Activated CD8-positive, alpha-beta memory T cell treated with anti-CD3 and anti-CD28 coated beads for 36 hours (primary cell): ENCODE measurements around the gene UTS2R. TPM values are rescaled to one million over a fixed set of nuclear protein-coding genes. Genes with fewer than 3 reads are reported as not detected.
"Not testable (repeated sequence)": the region's sequence is repeated elsewhere in the genome, so short reads cannot be mapped to it uniquely, and the experiment has no call there.

Experiments
- CTCF ChIA-PET: fragments of 350-600 bp; sonication (Branson Sonifier 250); formaldehyde crosslinking; loops from one replicate; lab custom pipeline; 2021; ENCODE audit warnings: antibody characterized with exemption; lab: Charles Lee
- POLR2A ChIA-PET: fragments of 350-600 bp; sonication (Branson Sonifier 250); formaldehyde crosslinking; loops from one replicate; lab custom pipeline; 2021; ENCODE audit warnings: antibody characterized with exemption; lab: Charles Lee
- total RNA-seq, 2 experiments: library from RNA; stranded (reverse); gene quantifications; one replicate each; pipeline ENCODE4 v1.2.3, GENCODE V29; 2021

Gene UTS2R
- total RNA-seq, 2 experiments from 2014 or later: not detected

GRCh38 chr17:82349287-82349701 is 22.3 kb upstream of the UTS2R start:
- ChIA-PET POLR2A (no interaction called here), CTCF (no interaction called here)

DNA sequence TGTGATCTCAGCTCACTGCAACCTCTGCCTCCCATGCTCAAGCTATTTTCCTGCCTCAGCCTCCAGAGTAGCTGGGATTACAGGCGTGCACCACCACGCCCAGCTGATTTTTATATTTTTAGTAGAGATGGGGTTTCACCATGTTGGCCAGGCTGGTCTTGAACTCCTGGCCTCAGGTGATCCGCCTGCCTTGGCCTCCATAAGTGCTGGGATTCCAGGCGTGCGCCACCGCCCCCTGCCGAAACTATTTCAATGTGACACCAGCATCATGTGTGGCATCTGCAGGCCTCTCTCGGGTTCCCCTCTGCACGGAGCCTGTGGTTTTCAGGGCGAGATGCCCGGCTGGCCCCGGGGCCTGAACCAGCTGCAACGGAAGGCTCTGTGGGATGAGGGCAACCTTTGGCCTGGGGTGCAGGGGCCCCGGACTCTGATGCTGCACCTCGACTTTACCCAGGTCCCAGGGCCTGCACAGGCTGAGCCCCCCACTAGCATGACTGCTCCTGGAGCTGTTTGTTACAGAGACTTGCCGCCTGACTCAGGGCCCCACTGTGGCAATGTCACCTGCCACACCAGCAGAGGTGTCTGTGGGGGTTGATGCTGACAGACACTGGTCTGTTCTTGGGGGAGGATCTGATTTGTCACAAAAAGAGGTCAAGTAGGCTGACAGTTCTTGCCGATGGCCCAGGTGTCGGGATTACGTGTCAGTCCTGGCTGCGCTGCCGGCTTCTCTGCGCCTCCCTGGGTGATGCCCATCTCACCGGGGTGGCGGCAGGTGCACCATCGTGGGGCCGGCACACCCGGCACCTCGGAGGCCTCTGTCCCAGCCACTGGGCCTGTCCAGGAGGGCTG is 21.2 kb upstream of the UTS2R start:
- CTCF ChIA-PET: interaction anchor here (1.0 to 1.5 kb wide), 8 partner anchors 42 to 203 kb away, joined by 3 to 8 read pairs (median 4); partner anchors contain the start of gene CSNK1D
- POLR2A ChIA-PET: no interaction called here

DNA sequence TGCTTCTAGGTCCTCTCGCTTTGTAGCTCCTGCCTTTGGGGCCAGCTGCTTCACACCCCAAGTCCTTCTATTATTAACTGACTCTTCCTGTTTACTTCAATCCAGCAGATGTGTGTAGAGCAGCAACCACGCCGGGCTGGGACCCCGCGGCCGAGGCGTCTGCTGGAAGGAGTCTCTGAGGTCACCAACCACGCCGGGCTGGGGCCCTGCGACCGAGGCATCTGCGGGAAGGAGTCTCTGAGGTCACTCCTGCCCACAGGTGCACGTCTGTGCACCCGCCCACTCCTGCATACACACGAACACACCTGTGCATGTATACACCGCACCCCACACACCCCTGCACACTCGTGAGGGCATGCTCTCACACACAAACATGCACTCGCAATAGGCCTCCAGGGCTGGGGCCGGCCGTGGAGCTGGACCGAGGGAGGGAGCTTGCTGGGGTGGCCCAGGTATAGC is 20.3 kb upstream of the UTS2R start:
- ChIA-PET CTCF (interaction anchor here (0.9 to 1.5 kb wide), 8 partner anchors 41 to 202 kb away, joined by 3 to 8 read pairs (median 4); partner anchors contain the start of gene CSNK1D), POLR2A (no interaction called here)

DNA sequence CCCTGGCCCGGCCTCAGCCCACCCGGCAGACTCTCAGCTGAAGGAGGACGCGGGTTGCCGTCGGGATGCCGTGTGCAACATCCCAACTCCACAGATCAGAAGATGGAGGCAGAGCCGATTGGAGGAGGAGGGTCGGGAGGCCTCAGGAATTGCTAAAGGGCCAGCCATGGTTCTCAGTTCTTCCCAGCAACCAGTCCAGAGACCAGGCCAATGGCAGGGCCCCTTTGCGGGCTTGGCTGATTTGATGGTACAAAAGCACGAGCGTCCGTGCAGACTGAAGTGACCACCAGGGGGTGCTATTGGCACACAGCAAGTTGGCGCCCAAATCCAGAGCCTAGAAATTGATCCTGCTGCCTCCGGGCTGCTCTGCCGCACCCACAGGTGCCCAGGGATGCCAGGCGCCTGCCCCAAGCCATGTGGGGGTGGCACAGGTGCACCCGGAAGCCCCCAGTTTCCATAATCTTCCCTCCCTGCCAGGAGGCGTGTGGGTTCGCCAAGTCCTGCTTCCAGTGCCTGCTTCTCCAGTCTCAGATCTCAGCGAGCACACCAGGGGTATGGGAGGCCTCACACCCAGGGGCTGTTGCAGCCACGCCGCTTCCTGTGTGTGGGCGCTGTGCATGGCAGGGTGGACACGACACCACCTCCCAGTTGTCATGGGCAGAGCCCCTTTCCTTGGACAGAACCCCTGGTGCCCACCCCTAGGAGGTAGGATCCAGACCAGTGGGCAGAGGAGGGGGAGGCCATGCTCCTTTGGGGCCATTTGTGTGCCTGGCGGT is 19.7 kb upstream of the UTS2R start:
- ChIA-PET CTCF (interaction anchor here (0.6 to 1.5 kb wide), 14 partner anchors 14 to 712 kb away, joined by 3 to 8 read pairs (median 4); partner anchors contain the start of gene UTS2R), POLR2A (interaction anchor here (0.7 kb wide), 1 partner anchor 39 kb away, joined by 5 read pairs; no protein-coding TSS in a partner anchor)

GRCh38 chr17:82353484-82353883 is 18.1 kb upstream of the UTS2R start:
- POLR2A ChIA-PET: no interaction called here
- CTCF ChIA-PET: no interaction called here

DNA sequence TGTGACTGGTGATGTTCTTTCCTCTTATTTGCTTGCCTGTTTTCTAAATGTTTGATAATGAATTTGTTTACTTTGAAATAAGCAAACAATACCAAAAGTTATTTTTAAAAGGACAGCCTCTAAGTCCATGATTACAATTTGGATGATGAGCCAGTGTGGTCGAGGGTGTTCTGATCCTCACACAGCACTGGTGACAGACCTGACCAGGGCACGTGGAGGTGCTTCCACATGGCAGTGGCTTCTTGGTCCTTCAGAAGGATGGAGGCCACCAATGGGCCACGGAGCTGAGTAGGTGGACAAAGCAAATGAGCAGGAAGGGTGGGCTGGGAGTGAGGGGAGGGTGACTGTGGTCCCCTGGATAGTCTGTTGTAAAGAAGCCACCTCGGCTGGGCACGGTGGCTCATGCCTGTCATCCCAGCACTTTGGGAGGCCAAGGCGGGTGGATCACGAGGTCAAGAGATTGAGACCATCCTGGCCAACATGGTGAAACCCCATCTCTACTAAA is 16.7 kb upstream of the UTS2R start:
- ChIA-PET POLR2A (no interaction called here), CTCF (interaction anchor here (0.7 kb wide), 1 partner anchor 22 kb away, joined by 3 read pairs; no protein-coding TSS in a partner anchor)

DNA sequence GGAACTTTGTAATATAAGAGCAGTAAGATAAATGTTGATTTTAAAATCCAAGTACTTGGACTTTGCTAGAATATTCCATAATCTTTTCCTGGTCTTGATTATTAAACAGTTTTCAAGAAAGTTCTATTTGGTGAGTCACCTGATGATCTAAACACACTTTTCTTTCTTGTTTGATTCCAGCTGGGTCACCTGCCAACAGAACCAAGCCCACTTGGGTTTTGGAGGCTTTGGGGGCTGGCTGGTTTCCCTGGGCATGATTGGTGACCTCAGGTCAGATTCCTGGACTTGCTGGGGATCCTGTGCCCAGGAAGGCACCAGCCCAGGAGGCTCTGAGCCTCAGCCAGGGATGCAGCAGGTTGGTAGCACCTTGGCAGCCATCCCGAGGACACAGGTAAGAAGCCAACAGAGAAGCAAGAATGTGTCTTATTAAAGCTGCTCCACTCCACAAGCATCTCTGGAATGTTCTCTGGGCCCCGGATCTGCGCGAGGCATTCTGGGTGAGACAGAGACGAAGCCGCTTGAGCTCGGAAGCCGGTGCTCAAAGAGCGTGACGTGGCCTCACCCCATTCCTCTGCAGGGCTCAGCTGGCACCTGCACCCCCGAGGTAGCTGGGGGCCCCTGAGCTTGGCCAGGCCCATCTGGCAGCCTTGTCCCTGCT is 15.7 kb upstream of the UTS2R start:
- CTCF ChIA-PET: interaction anchor here (0.7 kb wide), 1 partner anchor 23 kb away, joined by 3 read pairs; no protein-coding TSS in a partner anchor
- POLR2A ChIA-PET: no interaction called here

- ChIA-PET POLR2A (interaction anchor here (0.7 kb wide), 1 partner anchor 116 kb away, joined by 3 read pairs; no protein-coding TSS in a partner anchor), CTCF (interaction anchor here (1.1 to 1.4 kb wide), 3 partner anchors 22 to 62 kb away, joined by 3 to 4 read pairs (median 4); no protein-coding TSS in a partner anchor)
Measured at GRCh38 chr17:82356845-82357355, 14.7 kb upstream of the UTS2R start.

DNA sequence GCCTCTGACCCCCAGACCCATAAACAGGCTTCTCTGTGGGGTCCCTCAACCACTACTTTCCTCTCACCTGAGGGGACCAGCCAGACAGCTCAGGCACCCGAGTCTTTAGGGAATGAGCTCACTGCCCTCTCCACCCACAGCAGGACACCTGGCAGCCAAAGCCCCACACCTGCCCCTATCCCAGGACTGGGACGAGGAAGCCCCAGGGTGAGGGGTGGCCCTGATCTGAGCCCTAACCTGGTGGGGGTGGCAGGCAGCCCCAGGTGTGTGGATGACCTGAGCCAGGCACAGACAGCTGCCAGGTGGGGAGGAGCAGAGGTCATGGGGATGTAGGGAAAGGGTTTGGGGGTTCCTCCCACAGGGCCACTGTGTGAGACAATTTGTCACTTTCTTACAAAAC is 14.2 kb upstream of the UTS2R start:
- ChIA-PET POLR2A (interaction anchor here (0.7 kb wide), 1 partner anchor 115 kb away, joined by 3 read pairs; no protein-coding TSS in a partner anchor), CTCF (interaction anchor here (1.0 to 1.4 kb wide), 4 partner anchors 21 to 62 kb away, joined by 3 to 5 read pairs (median 4); no protein-coding TSS in a partner anchor)

DNA sequence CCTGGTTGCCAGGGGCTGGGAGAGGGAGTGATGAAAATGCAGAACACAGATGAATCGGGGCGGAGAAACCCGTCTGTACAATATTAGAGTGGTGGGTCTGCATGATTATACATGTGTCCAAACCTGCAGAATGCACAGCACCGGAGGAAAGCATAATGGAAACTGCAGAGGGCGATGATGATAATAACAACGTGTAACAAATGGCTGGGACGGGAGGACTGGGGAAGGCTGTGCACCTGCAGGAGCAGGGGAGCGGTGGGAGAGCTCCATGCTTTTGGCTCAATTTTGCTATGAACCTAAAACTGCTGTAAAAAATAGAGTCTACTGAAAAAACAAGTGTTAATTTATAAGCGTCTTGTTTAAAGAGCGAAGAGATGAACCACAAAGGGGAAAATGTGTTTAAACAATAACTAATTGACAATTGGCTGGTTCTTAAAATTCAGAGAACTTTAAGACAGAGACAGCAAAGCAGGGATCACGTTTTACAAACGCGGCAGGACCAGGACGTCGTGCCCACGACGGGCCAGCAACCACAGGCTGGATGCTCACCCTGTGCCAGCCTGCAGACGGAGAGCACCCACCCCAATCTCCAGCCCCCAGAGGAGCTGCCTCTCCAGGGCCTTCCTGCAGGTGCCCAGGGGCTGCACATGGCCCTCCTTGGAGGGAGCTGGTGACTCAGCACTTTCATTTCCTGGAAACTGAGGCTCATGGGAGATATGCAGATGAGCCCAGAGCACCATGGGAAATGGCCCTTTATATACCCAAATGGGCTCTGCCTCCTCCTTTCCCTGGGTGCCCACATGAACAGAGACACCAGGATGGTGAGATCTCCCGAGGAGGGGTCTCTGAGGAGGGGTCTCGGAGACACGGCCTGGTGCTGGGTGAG is 12.9 kb upstream of the UTS2R start, which contains the start of gene TEX19:
Gene TEX19 (plus strand): TSS at position 783 of the 886 bp plus-strand sequence. CDS start 2,904 bp downstream, outside the sequence.
- ChIA-PET POLR2A (no interaction called here), CTCF (interaction anchor here (1.0 to 1.4 kb wide), 2 partner anchors 59 to 60 kb away, joined by 3 to 5 read pairs; no protein-coding TSS in a partner anchor)

DNA sequence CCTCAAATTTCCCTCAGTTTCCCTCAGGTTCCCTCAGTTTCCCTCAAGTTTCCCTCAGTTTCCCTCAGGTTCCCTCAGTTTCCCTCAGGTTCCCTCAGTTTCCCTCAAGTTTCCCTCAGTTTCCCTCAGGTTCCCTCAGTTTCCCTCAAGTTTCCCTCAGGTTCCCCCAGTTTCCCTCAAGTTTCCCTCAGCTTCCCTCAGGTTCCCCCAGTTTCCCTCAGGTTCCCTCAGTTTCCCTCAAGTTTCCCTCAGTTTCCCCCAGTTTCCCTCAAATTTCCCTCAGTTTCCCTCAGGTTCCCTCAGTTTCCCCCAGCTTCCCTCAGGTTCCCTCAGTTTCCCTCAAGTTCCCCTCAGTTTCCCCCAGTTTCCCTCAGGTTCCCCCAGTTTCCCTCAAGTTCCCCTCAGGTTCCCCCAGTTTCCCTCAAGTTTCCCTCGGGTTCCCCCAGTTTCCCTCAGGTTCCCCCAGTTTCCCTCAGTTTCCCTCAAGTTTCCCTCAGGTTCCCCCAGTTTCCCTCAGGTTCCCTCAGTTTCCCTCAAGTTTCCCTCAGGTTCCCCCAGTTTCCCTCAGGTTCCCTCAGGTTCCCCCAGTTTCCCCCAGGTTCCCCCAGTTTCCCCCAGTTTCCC is 12.0 kb upstream of the UTS2R start:
- POLR2A ChIA-PET, CTCF ChIA-PET: not testable (repeated sequence)

DNA sequence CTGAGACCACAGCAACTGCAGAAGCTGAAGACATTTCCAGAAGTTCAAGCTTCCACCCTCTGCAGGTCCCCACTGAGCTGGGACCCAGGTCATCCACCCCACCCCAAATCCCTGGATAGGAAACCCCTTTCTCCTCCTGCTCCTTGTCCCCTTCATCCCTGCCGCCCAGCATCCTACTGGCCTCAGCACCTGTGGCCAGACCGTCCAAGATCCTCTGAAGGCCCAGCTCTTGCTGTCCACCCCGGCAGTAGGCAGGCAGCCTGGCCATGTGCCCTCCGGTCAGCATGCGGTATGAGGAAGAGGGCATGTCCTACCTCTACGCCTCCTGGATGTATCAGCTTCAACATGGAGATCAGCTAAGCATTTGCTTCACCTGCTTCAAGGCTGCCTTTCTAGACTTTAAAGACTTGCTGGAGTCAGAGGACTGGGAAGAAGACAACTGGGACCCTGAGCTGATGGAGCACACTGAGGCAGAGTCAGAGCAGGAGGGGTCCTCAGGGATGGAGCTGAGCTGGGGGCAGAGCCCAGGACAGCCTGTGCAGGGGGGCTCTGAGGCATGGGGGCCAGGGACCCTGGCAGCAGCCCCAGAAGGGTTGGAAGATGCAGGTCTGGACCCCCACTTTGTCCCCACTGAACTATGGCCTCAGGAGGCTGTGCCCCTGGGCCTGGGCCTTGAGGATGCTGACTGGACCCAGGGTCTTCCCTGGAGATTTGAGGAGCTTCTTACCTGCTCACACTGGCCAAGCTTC is 9.5 kb upstream of the UTS2R start:
- POLR2A ChIA-PET: no interaction called here
- CTCF ChIA-PET: no interaction called here

DNA sequence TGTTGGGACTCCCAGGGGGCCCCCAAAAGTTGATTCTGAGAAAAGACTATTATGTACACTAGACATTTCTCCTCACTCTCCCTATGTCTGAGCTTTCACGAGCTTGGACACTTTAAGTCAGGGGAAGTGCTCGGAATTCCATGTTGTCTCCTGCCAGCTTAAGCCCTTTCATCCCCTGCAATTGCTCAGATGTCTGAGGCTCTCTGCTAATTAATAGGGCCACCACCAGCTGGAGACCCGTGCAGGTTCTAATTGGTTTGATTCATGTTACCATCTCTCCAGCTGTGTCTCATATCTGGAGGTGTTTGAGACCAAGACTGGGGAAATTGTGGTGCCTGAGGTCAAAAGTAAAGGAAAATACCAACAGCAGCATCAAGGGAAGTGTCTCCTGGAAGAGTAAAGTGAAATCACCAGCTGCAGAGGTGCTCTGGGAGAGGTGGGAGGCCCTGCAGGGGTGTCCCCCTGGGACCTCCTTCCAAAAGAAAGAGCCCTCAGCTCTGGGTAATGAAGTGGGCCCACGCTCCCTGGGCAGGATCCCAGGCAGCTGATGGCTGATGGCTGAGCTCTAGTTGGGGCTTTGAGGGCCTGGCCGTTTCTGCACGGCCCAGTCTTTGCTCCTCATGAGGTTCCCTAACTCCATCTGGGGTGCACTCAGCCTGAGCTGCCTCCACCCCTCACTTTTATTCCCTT is 5.8 kb upstream of the UTS2R start:
- POLR2A ChIA-PET: no interaction called here
- CTCF ChIA-PET: interaction anchor here (1.1 kb wide), 1 partner anchor 13 kb away, joined by 6 read pairs; no protein-coding TSS in a partner anchor

DNA sequence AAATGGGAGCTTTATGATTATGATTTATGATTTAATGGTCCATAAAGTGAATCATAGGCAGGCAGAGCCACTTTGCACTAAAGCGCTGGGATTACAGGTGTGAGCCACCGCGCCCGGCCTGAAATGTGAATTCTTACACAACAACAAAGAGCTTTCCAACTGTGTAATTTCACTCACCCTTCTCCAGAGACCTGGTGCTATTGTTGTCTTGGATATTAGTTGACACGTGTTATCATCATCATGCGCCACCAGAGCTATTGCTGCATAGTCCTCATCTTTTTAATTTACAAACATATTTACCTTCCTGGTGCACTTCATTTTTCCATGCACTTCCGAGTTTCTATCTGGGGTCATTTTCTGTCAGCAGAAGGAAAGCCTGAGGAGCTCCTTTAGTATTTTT is 4.8 kb upstream of the UTS2R start:
- CTCF ChIA-PET: no interaction called here
- POLR2A ChIA-PET: no interaction called here

GRCh38 chr17:82367724-82368524 is 3.6 kb upstream of the UTS2R start:
- CTCF ChIA-PET: no interaction called here
- POLR2A ChIA-PET: no interaction called here
